Measurements from ENCODE around the gene NAT8L. TPM values are rescaled to one million over a fixed set of nuclear protein-coding genes. Genes with fewer than 3 reads are reported as not detected.

NAT8L gene
- total and polyA plus RNA-seq, 7 donors = 0.72 to 7.2 (median 3.4) TPM

- no peaks in the 10 kb centered on the region for H3K4me1 ChIP-seq
- H3K9me3 ChIP-seq = peaks cover 14% of the 10 kb centered on the region
- DNase-seq = no peak
- no peak overlapping the region for H3K27ac ChIP-seq
- no peak for ATAC-seq
- no peak overlapping the region for H3K4me3 ChIP-seq
- no peak for TF ChIP-seq CTCF (IDR thresholded peaks at IDR 0.05)
- WGBS, 3 donors = 83 to 89% (median 89%) methylated on average over 1 of the region's 1 CpG
- H3K36me3 ChIP-seq (ENCODE audit: insufficient read depth in 1 of 2, low read depth in 1 of 2) = peaks cover 0 to 2% of the 10 kb centered on the region in 2 donors
- intact Hi-C loops (cut with DNase I) = no loop called here
- H3K27me3 ChIP-seq (ENCODE audit: insufficient read depth in 3 of 3, low read length in 2 of 3) = no peaks in the 10 kb centered on the region
These were observed 46.4 kb downstream of the NAT8L start for GRCh38 chr4:2105559-2105958.

GRCh38 chr4:2116687-2117400 is 57.7 kb downstream of the NAT8L start:
- no peaks in the 10 kb centered on the region for H3K9me3 ChIP-seq
- DNase-seq (no peak), ATAC-seq (no peak)
- H3K27me3 ChIP-seq (ENCODE audit: insufficient read depth in 3 of 3, low read length in 2 of 3) = no peaks in the 10 kb centered on the region
- H3K4me1 ChIP-seq = no peaks in the 10 kb centered on the region
- no peak for TF ChIP-seq CTCF (IDR thresholded peaks at IDR 0.05)
- no peak overlapping the region for H3K27ac ChIP-seq
- H3K36me3 ChIP-seq (ENCODE audit: insufficient read depth in 1 of 2, low read depth in 1 of 2) = no peaks in the 10 kb centered on the region
- 78 to 84% (median 82%) methylated on average over 6 of the region's 6 CpGs for WGBS, 3 donors
- H3K4me3 ChIP-seq = no peak overlapping the region
- intact Hi-C loops (cut with DNase I) = no loop called here

Other genes with a start within 250 kb of the NAT8L start
- gene LETM1, start 203.2 kb upstream of the NAT8L start, total RNA-seq = 10 to 100 TPM; 26.8 to 50.3 (median 40.1) TPM
- gene LETM1, start 203.2 kb upstream of the NAT8L start, polyA plus RNA-seq = 10 to 100 TPM; 14.1 to 26.1 (median 25.1) TPM
- gene NSD2, start 187.9 kb upstream of the NAT8L start, total RNA-seq = 10 to 100 TPM; 21.2 to 36.0 (median 25.2) TPM
- 10 to 100 TPM in 1 of 3 donors, 1 to 10 TPM in 2; 5.6 to 19.2 (median 6.7) TPM for gene NSD2, start 187.9 kb upstream of the NAT8L start, polyA plus RNA-seq
- 10 to 100 TPM; 11.4 to 20.2 (median 12.2) TPM for gene NELFA, start 50.4 kb upstream of the NAT8L start, total RNA-seq
- gene NELFA, start 50.4 kb upstream of the NAT8L start, polyA plus RNA-seq = 10 to 100 TPM; 13.2 to 16.5 (median 15.2) TPM
- 1 to 10 TPM; 4.2 to 7.4 (median 5.1) TPM for gene HAUS3, start 182.8 kb downstream of the NAT8L start, total RNA-seq
- 10 to 100 TPM in 1 of 3 donors, 1 to 10 TPM in 2; 5.3 to 16.1 (median 5.8) TPM for gene HAUS3, start 182.8 kb downstream of the NAT8L start, polyA plus RNA-seq
- 1 to 10 TPM in 3 of 4 donors, under 1 TPM in 1; 0.84 to 3.0 (median 1.8) TPM for gene POLN, start 182.8 kb downstream of the NAT8L start, total RNA-seq
- under 1 TPM; 0.44 to 0.95 (median 0.80) TPM for gene POLN, start 182.8 kb downstream of the NAT8L start, polyA plus RNA-seq
- gene MXD4, start 202.8 kb downstream of the NAT8L start, total RNA-seq = 10 to 100 TPM; 18.8 to 36.7 (median 35.3) TPM
- gene MXD4, start 202.8 kb downstream of the NAT8L start, polyA plus RNA-seq = 10 to 100 TPM; 15.4 to 29.9 (median 23.3) TPM